Esophagus squamous epithelium (tissue), 4 donors: ENCODE data around the gene ASIC1.

Experiments
- CTCF ChIP-seq, 6 experiments: fragments of 450-650 bp in 4 of 6; fragments of 200-600 bp in 2 of 6; sonication (generic) in 2 of 6; IDR thresholded peaks; one replicate each; pipeline ENCODE4 v1.5.1; 2016 to 2019; ENCODE audit warnings: antibody characterized with exemption in 6 of 6, mild to moderate bottlenecking in 4 of 6, moderate library complexity in 4 of 6
- POLR2A ChIP-seq, 4 donors: fragments of 450-650 bp; IDR thresholded peaks; one replicate each; pipeline ENCODE4 v1.6.1; 2017; ENCODE audit warnings: antibody characterized with exemption in 4 of 4, mild to moderate bottlenecking in 4 of 4, moderate library complexity in 3 of 4

- TF ChIP-seq CTCF (IDR thresholded peaks at IDR 0.05) (no peak), POLR2A (IDR thresholded peaks at IDR 0.05) (no peak)
Observed at GRCh38 chr12:50032515-50032853, 24.9 kb upstream of the ASIC1 start.
